Measurements from ENCODE around the gene MUS81.
"Not testable (repeated sequence)": the region's sequence is repeated elsewhere in the genome, so short reads cannot be mapped to it uniquely, and the experiment has no call there.

Gene MUS81

GRCh38 chr11:65886826-65887722 lies 26.8 kb downstream of the MUS81 start:
- Mint-ChIP-seq H3K36me3 (peaks cover 29% of the 10 kb centered on the region), H3K4me3 (peak overlapping the region; percentile 83), H3K27ac (peak overlapping the region; percentile 92), H3K27me3 (no peaks in the 10 kb centered on the region), H3K9me3 (no peaks in the 10 kb centered on the region), H3K4me1 (peaks cover 65% of the 10 kb centered on the region)
- ATAC-seq: no peak

DNA sequence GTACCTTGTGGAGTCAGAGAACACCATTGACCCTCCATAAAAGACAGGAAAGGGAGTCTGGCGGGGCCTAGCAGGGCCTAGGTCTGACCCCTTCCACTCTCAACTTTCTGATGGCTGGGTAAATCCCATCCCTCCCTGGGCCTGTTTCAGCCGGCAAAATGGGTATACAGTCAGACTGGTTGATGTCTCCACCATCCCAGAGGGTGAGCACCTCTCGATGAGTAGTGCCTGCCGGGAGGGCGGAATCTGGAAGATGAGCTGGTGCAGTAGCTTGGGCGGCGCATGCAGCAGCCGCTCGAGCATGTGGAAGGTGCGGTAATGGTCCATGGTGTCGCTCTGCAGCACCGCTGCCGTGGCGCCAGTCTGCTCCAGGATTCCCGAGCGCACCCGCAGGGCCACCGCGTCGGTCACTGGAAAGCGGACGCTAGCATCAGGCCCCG lies 27.5 kb downstream of the MUS81 start:
- Mint-ChIP-seq H3K9me3 (no peaks in the 10 kb centered on the region), H3K4me1 (peaks cover 71% of the 10 kb centered on the region), H3K27me3 (no peaks in the 10 kb centered on the region), H3K36me3 (peaks cover 23% of the 10 kb centered on the region), H3K4me3 (peak overlapping the region; percentile 83), H3K27ac (peak overlapping the region; percentile 92)
- no peak for ATAC-seq

DNA sequence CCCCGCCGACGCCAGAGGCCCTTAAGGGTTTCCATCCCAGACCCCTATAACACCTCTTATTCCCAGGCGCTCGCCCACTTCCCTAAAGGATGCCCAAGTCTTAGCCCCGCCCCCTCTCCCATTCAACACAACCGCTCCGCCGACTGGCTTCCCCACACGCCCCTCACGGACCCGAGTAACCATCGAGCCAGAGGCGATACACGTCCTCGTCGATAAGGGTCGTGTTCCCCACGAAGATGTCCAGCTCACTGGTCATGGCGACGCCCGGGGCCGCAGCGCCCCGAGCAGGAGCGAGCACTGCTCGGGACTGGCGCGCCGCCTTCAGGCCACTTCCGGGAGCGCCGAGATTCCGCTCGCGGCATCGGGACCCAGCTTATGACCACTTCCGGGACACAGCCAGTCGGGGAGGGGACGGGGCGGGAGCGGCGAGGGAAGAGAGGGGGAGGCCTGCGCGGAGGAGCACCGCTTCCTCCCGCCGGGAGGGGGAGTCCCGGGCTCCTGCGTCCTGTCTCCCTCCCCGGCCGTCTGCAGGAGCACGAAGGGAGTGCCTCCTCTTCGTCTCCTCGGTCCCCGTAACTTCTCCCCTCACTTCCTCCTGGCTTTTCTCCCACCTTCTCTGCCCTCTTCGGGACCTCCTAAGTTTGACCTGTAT lies 28.1 kb downstream of the MUS81 start, which contains the start of gene FIBP:
TSS of gene FIBP (minus strand) at position 309 of the 652 bp plus-strand sequence. CDS start at position 256, 53 bp downstream.
- no peaks in the 10 kb centered on the region for H3K27me3 Mint-ChIP-seq
- H3K4me3 Mint-ChIP-seq: peak within 1 kb of the TSS; percentile 83
- ATAC-seq: peak; percentile 80
- peaks cover 22% of the 10 kb centered on the region for H3K36me3 Mint-ChIP-seq
- H3K27ac Mint-ChIP-seq: peak within 1 kb of the TSS; percentile 92
- H3K9me3 Mint-ChIP-seq: no peaks in the 10 kb centered on the region
- H3K4me1 Mint-ChIP-seq: peaks cover 77% of the 10 kb centered on the region

DNA sequence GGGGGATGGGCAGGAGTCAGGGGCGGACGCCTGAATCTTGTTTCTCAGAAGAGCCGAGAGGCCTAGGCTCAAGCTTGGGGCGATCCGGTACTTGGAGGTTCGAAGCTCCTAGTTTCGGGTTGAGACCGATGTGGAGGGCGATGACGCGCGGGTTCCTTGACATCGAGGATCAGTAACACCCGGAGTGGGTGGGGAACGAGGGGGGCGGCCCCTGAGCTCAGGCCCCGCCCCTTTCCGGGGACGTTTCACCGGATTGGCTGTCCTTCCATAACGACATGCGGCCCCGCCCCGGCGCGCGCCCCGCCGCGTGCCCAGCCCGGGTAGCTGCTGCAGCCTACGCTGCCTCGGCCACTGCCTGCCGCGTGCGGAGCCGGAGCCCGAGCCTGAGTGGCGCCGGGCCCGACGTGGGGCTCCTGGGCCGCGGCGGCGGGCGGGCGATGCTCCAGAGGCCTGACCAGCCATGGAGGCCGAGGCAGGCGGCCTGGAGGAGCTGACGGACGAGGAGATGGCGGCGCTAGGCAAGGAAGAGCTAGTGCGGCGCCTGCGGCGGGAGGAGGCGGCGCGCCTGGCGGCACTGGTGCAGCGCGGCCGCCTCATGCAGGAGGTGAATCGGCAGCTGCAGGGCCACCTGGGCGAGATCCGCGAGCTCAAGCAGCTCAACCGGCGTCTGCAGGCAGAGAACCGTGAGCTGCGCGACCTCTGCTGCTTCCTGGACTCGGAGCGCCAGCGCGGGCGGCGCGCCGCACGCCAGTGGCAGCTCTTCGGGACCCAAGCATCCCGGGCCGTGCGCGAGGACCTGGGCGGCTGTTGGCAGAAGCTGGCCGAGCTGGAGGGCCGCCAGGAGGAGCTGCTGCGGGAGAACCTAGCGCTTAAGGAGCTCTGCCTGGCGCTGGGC lies 30.3 kb downstream of the MUS81 start, which contains the start of gene CCDC85B:
TSS of gene CCDC85B (plus strand) at position 350 of the 895 bp plus-strand sequence. CDS start at position 461, 111 bp downstream.
- Mint-ChIP-seq H3K4me1 (peaks cover 81% of the 10 kb centered on the region), H3K4me3 (peak within 1 kb of the TSS; percentile 83)
- peak; percentile 86 for ATAC-seq

DNA sequence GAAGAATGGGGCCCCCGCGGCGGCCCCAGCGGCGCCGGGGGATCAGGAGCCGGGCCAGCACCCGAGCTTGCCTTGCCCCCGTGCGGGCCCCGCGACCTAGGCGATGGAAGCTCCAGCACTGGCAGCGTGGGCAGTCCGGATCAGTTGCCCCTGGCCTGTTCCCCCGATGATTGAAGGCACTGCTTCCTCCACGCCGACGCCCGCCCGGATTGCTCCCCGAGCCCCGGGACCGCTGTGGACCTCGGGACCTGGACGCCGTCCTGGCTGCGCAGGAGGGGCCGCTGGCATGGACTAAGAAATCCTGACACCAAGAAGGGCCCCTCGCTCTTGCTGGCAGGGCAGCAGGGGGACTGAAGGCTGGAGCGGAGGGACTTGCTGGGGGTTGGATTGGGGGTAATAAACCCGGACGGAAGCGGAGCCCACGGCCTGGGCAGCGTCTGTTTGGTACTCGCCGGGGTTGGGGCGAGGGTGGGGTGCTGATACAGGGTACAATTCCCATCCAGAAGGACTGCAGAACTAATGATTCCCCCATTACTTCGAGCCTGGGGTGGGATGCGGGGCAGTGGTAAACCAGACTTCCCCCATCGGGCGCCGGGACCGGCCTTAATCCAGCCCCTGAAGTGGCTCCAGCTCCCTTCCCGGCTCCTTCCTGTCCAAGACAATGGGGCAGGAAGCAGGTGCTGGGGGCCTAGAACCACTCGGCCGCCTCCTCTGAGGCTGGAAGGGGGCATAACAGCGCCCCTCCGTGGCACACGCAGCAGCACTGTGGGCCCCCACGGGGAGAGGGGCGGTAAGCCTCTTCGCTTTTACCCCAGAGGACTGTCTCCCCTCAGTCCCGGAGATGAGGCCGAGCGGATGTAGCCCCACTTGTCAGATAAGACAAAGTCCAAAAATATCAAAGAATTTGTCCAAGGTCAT lies 31.2 kb downstream of the MUS81 start:
- peak overlapping the region; percentile 92 for H3K27ac Mint-ChIP-seq
- no peaks in the 10 kb centered on the region for H3K9me3 Mint-ChIP-seq
- peaks cover 86% of the 10 kb centered on the region for H3K4me1 Mint-ChIP-seq
- no peak for ATAC-seq
- H3K4me3 Mint-ChIP-seq: peak overlapping the region; percentile 83
- no peaks in the 10 kb centered on the region for H3K27me3 Mint-ChIP-seq
- peaks cover 4% of the 10 kb centered on the region for H3K36me3 Mint-ChIP-seq

More for the DNA sequence above, 30.3 kb downstream of the MUS81 start, which contains the start of gene CCDC85B:
- Mint-ChIP-seq H3K27ac (peak within 1 kb of the TSS; percentile 92), H3K9me3 (no peaks in the 10 kb centered on the region), H3K36me3 (peaks cover 7% of the 10 kb centered on the region), H3K27me3 (no peaks in the 10 kb centered on the region)

DNA sequence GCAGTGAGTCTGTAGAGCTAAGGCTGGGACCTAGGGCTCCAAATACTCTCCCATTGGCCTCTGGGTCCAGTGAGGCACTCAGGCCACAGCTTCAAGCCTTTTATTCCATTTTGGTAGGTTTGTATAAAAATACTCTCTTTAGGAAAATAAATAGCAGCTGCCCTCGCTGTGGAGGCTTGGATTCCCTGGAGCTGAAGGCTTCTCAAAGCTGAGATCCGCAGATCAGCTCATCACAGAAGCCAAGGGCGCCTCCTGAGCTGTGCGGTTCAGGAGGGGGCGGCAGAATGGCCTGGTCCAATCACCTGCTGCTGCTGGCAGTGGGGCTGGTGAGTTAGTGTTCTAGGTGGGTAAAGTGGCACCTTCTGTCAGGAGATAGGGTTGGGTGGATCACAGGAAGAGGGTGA lies 31.9 kb downstream of the MUS81 start:
- ATAC-seq, H3K27me3 Mint-ChIP-seq, H3K9me3 Mint-ChIP-seq, H3K36me3 Mint-ChIP-seq: not testable (repeated sequence)
- Mint-ChIP-seq H3K4me1 (peaks cover 83% of the 10 kb centered on the region), H3K27ac (peak overlapping the region; percentile 92), H3K4me3 (peak overlapping the region; percentile 83)

- Mint-ChIP-seq H3K36me3 (no peaks in the 10 kb centered on the region), H3K4me3 (peak overlapping the region; percentile 83), H3K9me3 (no peaks in the 10 kb centered on the region), H3K4me1 (peaks cover 77% of the 10 kb centered on the region), H3K27ac (peak overlapping the region; percentile 92), H3K27me3 (no peaks in the 10 kb centered on the region)
- no peak for ATAC-seq
Observed at GRCh38 chr11:65892661-65893317, 32.6 kb downstream of the MUS81 start.

- Mint-ChIP-seq H3K4me1 (peaks cover 64% of the 10 kb centered on the region), H3K4me3 (peak overlapping the region; percentile 83), H3K27ac (peak overlapping the region; percentile 92), H3K36me3 (no peaks in the 10 kb centered on the region), H3K9me3 (no peaks in the 10 kb centered on the region), H3K27me3 (no peaks in the 10 kb centered on the region)
- no peak for ATAC-seq
Observed at GRCh38 chr11:65894034-65894591, 33.9 kb downstream of the MUS81 start.

GRCh38 chr11:65895482-65895981 lies 35.3 kb downstream of the MUS81 start:
- no peaks in the 10 kb centered on the region for H3K36me3 Mint-ChIP-seq
- peaks cover 52% of the 10 kb centered on the region for H3K4me1 Mint-ChIP-seq
- no peaks in the 10 kb centered on the region for H3K27me3 Mint-ChIP-seq
- H3K9me3 Mint-ChIP-seq: no peaks in the 10 kb centered on the region
- no peak overlapping the region for H3K4me3 Mint-ChIP-seq
- peak overlapping the region; percentile 92 for H3K27ac Mint-ChIP-seq
- ATAC-seq: no peak

GRCh38 chr11:65896034-65896999 lies 36.1 kb downstream of the MUS81 start:
- peak overlapping the region; percentile 92 for H3K27ac Mint-ChIP-seq
- no peaks in the 10 kb centered on the region for H3K9me3 Mint-ChIP-seq
- H3K27me3 Mint-ChIP-seq: no peaks in the 10 kb centered on the region
- H3K4me1 Mint-ChIP-seq: peaks cover 54% of the 10 kb centered on the region
- no peak overlapping the region for H3K4me3 Mint-ChIP-seq
- H3K36me3 Mint-ChIP-seq: no peaks in the 10 kb centered on the region
- ATAC-seq: no peak

- peaks cover 6% of the 10 kb centered on the region for H3K27me3 Mint-ChIP-seq
Observed at GRCh38 chr11:65897020-65897471, 36.8 kb downstream of the MUS81 start.

DNA sequence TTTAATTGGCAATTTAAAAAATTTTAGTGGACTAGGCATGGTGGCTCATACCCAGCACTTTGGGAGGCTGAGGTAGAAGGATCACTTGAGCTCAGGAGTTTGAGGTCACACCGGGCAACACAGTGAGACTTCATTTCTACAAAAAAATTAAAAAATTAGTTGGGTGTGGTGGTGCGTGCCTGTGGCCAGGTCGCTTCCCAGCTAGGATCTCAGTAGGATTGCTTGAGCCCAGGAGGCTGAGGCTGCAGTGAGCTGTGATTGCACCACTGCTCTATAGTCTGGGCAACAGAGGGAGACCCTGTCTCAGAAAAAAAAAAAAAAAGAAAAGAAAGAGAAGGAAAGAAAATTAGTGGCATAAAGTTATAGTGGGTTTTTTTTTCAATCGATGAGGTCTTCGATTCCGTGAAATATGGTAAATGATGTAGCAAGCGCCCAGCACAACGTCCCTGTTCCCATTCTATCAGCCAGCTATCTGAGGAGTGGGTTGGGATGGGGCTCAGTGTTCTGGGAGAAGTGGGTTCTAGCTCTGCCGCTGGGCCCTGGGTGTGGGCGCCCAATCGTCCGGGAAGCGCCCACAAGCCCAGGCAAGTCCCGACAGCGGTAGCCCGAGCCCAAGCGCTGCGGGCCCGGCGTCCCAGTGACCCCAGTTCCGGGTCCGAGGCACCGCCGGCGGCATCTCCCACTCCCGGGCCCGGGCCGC lies 38.6 kb downstream of the MUS81 start:
- H3K4me1 Mint-ChIP-seq: peaks cover 30% of the 10 kb centered on the region
- H3K36me3 Mint-ChIP-seq: no peaks in the 10 kb centered on the region
- ATAC-seq: no peak

More at GRCh38 chr11:65897020-65897471, 36.8 kb downstream of the MUS81 start:
- ATAC-seq: no peak
- Mint-ChIP-seq H3K36me3 (no peaks in the 10 kb centered on the region), H3K4me3 (no peak overlapping the region), H3K27ac (no peak overlapping the region), H3K4me1 (peaks cover 47% of the 10 kb centered on the region), H3K9me3 (no peaks in the 10 kb centered on the region)

More for the DNA sequence above, 38.6 kb downstream of the MUS81 start:
- peaks cover 24% of the 10 kb centered on the region for H3K27me3 Mint-ChIP-seq
- H3K27ac Mint-ChIP-seq: peak overlapping the region; percentile 60
- no peaks in the 10 kb centered on the region for H3K9me3 Mint-ChIP-seq
- H3K4me3 Mint-ChIP-seq: peak overlapping the region; percentile 79

Measured in stimulated activated memory B cell treated with anti-CD40 and anti-IgM and Interleukin-4, amounts not matched to agents 10 μg/mL and 1 μg/mL and 100 μg/mL, for 72 hours (primary cell).